ENCODE measurements around the gene PACC1. TPM values are rescaled to one million over a fixed set of nuclear protein-coding genes. Genes with fewer than 3 reads are reported as not detected.

Gene PACC1
- total RNA-seq, 1 experiment from 2014 or later, result 27.7 TPM

GRCh38 chr1:212447478-212447877, 32.8 kb upstream of the PACC1 start:
- intact Hi-C loops (cut with micrococcal nuclease; ENCODE audit: unreplicated experiment), result no loop called here
- H3F3A ChIP-seq (ENCODE audit: insufficient read depth, low read depth), result no peaks in the 10 kb centered on the region
- CTCF ChIA-PET, result no interaction called here
- H2AFZ ChIP-seq, result no peak overlapping the region
- H4K20me1 ChIP-seq (ENCODE audit: insufficient read depth), result no peaks in the 10 kb centered on the region
- POLR2A ChIA-PET (ENCODE audit: unreplicated experiment), result no interaction called here
- BruUV-seq (replicated peaks), result no TSS peak
- DNase-seq, result no peak
- no peaks in the 10 kb centered on the region for H3K27me3 ChIP-seq (ENCODE audit: insufficient read depth, low read depth)
- H3K9me2 ChIP-seq (ENCODE audit: insufficient read depth), result no peaks in the 10 kb centered on the region
- no peak for TF ChIP-seq CTCF (conservative IDR thresholded peaks at IDR 0.05)
- TF ChIP-seq EZH2 (IDR thresholded peaks at IDR 0.05; ENCODE audit: low read depth), result no peak
- H3K4me1 ChIP-seq (replicated peaks; ENCODE audit: insufficient read depth), result no peaks in the 10 kb centered on the region
- no peak overlapping the region for H3K4me2 ChIP-seq
- no peaks in the 10 kb centered on the region for H3K79me2 ChIP-seq (ENCODE audit: low read depth)
- no peak overlapping the region for H3K27ac ChIP-seq
- H3K4me3 ChIP-seq, result no peak overlapping the region
- H3K9me3 ChIP-seq (ENCODE audit: insufficient read depth, low read depth), result no peaks in the 10 kb centered on the region
- H3K36me3 ChIP-seq (ENCODE audit: low read depth), result no peaks in the 10 kb centered on the region

DNA sequence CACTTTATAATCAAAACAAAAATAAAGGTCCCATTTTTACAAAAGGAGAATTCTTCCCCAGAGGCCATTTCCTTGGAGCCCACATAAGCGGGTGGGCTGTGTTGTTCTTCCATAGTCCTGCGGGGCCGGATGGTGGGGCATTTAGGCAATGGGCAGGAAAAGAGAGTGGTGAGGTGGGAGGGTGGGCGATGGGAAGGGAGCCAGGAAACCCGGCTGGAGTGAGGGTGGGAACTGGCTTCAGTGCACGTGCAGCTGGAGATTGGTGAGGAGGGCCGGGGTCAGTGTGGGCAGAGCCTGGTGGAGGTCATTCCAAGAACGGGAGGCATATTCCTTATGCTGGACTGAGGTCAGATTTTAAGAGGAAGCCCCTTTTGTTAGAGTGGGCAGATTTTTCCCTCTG, 31.6 kb upstream of the PACC1 start:
- H3K4me1 ChIP-seq (replicated peaks; ENCODE audit: insufficient read depth), result no peaks in the 10 kb centered on the region
- no peak overlapping the region for H3K4me2 ChIP-seq
- no peaks in the 10 kb centered on the region for H4K20me1 ChIP-seq (ENCODE audit: insufficient read depth)
- ChIA-PET CTCF (no interaction called here), POLR2A (ENCODE audit: unreplicated experiment) (no interaction called here)
- H3K36me3 ChIP-seq (ENCODE audit: low read depth), result no peaks in the 10 kb centered on the region
- no peak overlapping the region for H2AFZ ChIP-seq
- DNase-seq, result no peak
- no TSS peak for BruUV-seq (replicated peaks)
- H3K9me2 ChIP-seq (ENCODE audit: insufficient read depth), result no peaks in the 10 kb centered on the region
- TF ChIP-seq EZH2 (IDR thresholded peaks at IDR 0.05; ENCODE audit: low read depth), result no peak
- no peak for TF ChIP-seq CTCF (conservative IDR thresholded peaks at IDR 0.05)
- intact Hi-C loops (cut with micrococcal nuclease; ENCODE audit: unreplicated experiment), result no loop called here
- H3F3A ChIP-seq (ENCODE audit: insufficient read depth, low read depth), result no peaks in the 10 kb centered on the region
- H3K27me3 ChIP-seq (ENCODE audit: insufficient read depth, low read depth), result no peaks in the 10 kb centered on the region
- no peaks in the 10 kb centered on the region for H3K9me3 ChIP-seq (ENCODE audit: insufficient read depth, low read depth)
- no peaks in the 10 kb centered on the region for H3K79me2 ChIP-seq (ENCODE audit: low read depth)
- no peak overlapping the region for H3K4me3 ChIP-seq
- H3K27ac ChIP-seq, result no peak overlapping the region

- Histone ChIP-seq H3K9me3 (ENCODE audit: insufficient read depth, low read depth) (no peaks in the 10 kb centered on the region), H3K27ac (no peak overlapping the region), H3K27me3 (ENCODE audit: insufficient read depth, low read depth) (no peaks in the 10 kb centered on the region), H3K4me1 (replicated peaks; ENCODE audit: insufficient read depth) (no peaks in the 10 kb centered on the region), H3K36me3 (ENCODE audit: low read depth) (no peaks in the 10 kb centered on the region), H3K79me2 (ENCODE audit: low read depth) (no peaks in the 10 kb centered on the region), H3K4me3 (no peak overlapping the region), H3F3A (ENCODE audit: insufficient read depth, low read depth) (no peaks in the 10 kb centered on the region; the same call in 1 of the 2 replicates), H3K9me2 (ENCODE audit: insufficient read depth) (no peaks in the 10 kb centered on the region), H4K20me1 (ENCODE audit: insufficient read depth) (no peaks in the 10 kb centered on the region), H2AFZ (no peak overlapping the region), H3K4me2 (no peak overlapping the region)
- ChIA-PET POLR2A (ENCODE audit: unreplicated experiment) (interaction anchor here (0.8 kb wide), 1 partner anchor 1719 kb away, joined by 6 read pairs; no protein-coding TSS in a partner anchor), CTCF (no interaction called here)
- no peak for TF ChIP-seq CTCF (conservative IDR thresholded peaks at IDR 0.05)
- no peak for TF ChIP-seq EZH2 (IDR thresholded peaks at IDR 0.05; ENCODE audit: low read depth)
- no TSS peak for BruUV-seq (replicated peaks)
- DNase-seq, result no peak
- intact Hi-C loops (cut with micrococcal nuclease; ENCODE audit: unreplicated experiment), result no loop called here
Measured at GRCh38 chr1:212442408-212442807, 27.7 kb upstream of the PACC1 start.
